Activated CD4-positive, alpha-beta memory T cell treated with anti-CD3 and anti-CD28 coated beads, Interleukin-2, amount 10 ng/mL, durations not matched to agents 7 days and 5 days (primary cell): ENCODE measurements around the gene NRIP2. TPM values are rescaled to one million over a fixed set of nuclear protein-coding genes. Genes with fewer than 3 reads are reported as not detected.

Experiments used
- CTCF ChIA-PET: fragments of 350-600 bp; sonication (Branson Sonifier 250); formaldehyde crosslinking; loops from one replicate; lab custom pipeline; 2021; ENCODE audit warnings: antibody characterized with exemption, inconsistent platforms; lab: Charles Lee
- POLR2A ChIA-PET: fragments of 350-600 bp; sonication (Branson Sonifier 250); formaldehyde crosslinking; loops from one replicate; lab custom pipeline; 2021; ENCODE audit warnings: antibody characterized with exemption; lab: Charles Lee
- DNase-seq: peaks from one replicate; pipeline ENCODE4 v3.0.0-alpha.2; 2020
- H3K27ac Mint-ChIP-seq: one replicate; pipeline ENCODE4 v1.8.0; 2021; ENCODE audit warnings: mild to moderate bottlenecking, mixed read lengths
- H3K27me3 Mint-ChIP-seq: one replicate; pipeline ENCODE4 v1.8.0; 2021; ENCODE audit warnings: mixed read lengths
- H3K36me3 Mint-ChIP-seq: one replicate; pipeline ENCODE4 v1.8.0; 2021; ENCODE audit warnings: low read depth, mixed read lengths
- H3K4me1 Mint-ChIP-seq: one replicate; pipeline ENCODE4 v1.8.0; 2021; ENCODE audit warnings: mixed read lengths
- H3K4me3 Mint-ChIP-seq: one replicate; pipeline ENCODE4 v1.8.0; 2021; ENCODE audit warnings: mild to moderate bottlenecking, mixed read lengths
- H3K9me3 Mint-ChIP-seq: one replicate; pipeline ENCODE4 v1.8.0; 2021; ENCODE audit warnings: mixed read lengths
- total RNA-seq, 2 experiments: library from RNA; stranded (reverse); gene quantifications; one replicate each; pipeline ENCODE4 v1.2.3, GENCODE V29; 2021

The NRIP2 gene
- total RNA-seq, 2 experiments from 2014 or later = not detected

DNA sequence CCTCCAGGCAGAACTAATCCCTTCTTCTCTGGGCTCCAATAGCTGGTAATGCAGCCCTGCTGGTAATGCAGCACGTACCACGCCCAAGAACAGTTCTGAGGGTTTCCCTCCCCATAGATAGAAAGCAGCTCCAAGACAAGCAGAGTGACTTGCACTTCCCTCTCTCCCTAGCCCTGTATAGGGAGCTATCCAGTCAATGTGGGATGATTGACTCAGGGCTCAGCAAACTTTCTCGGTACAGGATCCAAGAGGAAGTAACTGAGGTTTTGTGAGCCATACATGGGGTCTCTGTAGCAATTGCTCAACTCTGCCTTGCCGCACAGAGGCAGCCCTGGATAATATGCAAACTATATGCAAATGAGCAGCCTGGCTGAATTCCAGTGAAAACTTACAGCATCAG lies 55.6 kb downstream of the NRIP2 start:
- H3K4me3 Mint-ChIP-seq = no peak overlapping the region
- DNase-seq = no peak
- no peak overlapping the region for H3K27ac Mint-ChIP-seq
- peaks cover 6% of the 10 kb centered on the region for H3K4me1 Mint-ChIP-seq
- ChIA-PET POLR2A (no interaction called here), CTCF (no interaction called here)
- H3K27me3 Mint-ChIP-seq = peaks cover 15% of the 10 kb centered on the region
- no peaks in the 10 kb centered on the region for H3K36me3 Mint-ChIP-seq
- no peaks in the 10 kb centered on the region for H3K9me3 Mint-ChIP-seq

- Mint-ChIP-seq H3K4me1 (no peaks in the 10 kb centered on the region), H3K4me3 (no peak overlapping the region), H3K27me3 (peaks cover 2% of the 10 kb centered on the region), H3K36me3 (no peaks in the 10 kb centered on the region), H3K9me3 (no peaks in the 10 kb centered on the region), H3K27ac (no peak overlapping the region)
- POLR2A ChIA-PET = no interaction called here
- no peak for DNase-seq
- CTCF ChIA-PET = no interaction called here
Observed at GRCh38 chr12:2776129-2776806, 58.6 kb downstream of the NRIP2 start.

DNA sequence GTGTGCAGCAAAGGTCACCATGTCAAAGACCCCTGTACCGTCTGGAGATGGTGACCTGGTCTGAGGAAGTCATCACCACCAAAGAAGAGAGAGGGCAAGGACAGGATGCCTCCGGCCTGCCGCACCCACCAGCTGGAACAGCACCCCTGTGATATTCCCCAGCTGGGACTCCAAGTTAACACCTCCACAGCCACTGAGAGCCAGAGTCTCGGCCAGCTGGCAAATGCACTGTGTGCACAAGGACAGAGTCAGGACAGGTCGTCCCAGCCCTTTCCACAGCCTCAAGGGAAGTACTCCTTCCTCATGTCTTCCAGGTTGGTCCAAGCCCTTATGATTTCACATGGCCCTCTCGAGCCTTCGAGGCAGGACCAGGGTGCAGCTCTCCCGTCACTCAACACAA lies 59.4 kb downstream of the NRIP2 start:
- POLR2A ChIA-PET = no interaction called here
- H3K27me3 Mint-ChIP-seq = peaks cover 2% of the 10 kb centered on the region
- no peak overlapping the region for H3K27ac Mint-ChIP-seq
- H3K4me3 Mint-ChIP-seq = no peak overlapping the region
- no peaks in the 10 kb centered on the region for H3K36me3 Mint-ChIP-seq
- DNase-seq = no peak
- H3K4me1 Mint-ChIP-seq = no peaks in the 10 kb centered on the region
- peaks cover 2% of the 10 kb centered on the region for H3K9me3 Mint-ChIP-seq
- CTCF ChIA-PET = no interaction called here

Other genes with a start within 250 kb of the NRIP2 start
- gene FKBP4, start 40.1 kb downstream of the NRIP2 start, total RNA-seq = 10 to 100 TPM; 62.6 to 70.7 TPM
- gene ITFG2, start 22.4 kb downstream of the NRIP2 start, total RNA-seq = 10 to 100 TPM; 25.9 to 29.5 TPM
- under 1 TPM in 1 of 2 experiments, not detected in 1; 0.20 TPM for gene TEX52, start 22.0 kb upstream of the NRIP2 start, total RNA-seq
- 100 to 1,000 TPM; 102 to 109 TPM for gene FOXM1, start 42.1 kb upstream of the NRIP2 start, total RNA-seq
- 10 to 100 TPM; 65.3 to 70.6 TPM for gene RHNO1, start 42.2 kb upstream of the NRIP2 start, total RNA-seq
- gene TULP3, start 55.9 kb upstream of the NRIP2 start, total RNA-seq = 1 to 10 TPM; 8.4 to 8.8 TPM
- gene TEAD4, start 124.4 kb upstream of the NRIP2 start, total RNA-seq = under 1 TPM; 0.68 to 0.83 TPM
- gene TSPAN9, start 242.3 kb upstream of the NRIP2 start, total RNA-seq = under 1 TPM; 0.18 to 0.28 TPM